ENCODE data around the gene MGME1.

Gene MGME1

DNA sequence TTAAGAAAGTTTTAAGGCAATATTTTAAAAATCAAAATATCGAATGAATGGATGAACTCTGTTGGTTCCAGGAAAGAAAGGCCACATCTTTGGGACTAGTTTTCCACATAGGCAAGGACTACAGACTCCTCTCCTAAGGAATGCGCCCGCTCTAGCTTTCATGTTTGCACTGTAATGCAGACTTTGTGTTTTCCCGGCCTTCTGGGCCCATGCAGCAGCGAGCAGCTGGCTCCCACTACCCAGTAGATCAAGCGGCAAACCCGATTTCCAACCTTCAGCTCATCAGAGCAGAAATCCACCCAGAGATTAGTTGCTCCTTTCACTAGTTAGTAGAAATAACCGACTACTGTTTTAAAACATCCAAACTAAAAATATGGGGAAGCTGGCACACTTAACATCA, 61.2 kb downstream of the MGME1 start:
- no peak for DNase-seq

DNA sequence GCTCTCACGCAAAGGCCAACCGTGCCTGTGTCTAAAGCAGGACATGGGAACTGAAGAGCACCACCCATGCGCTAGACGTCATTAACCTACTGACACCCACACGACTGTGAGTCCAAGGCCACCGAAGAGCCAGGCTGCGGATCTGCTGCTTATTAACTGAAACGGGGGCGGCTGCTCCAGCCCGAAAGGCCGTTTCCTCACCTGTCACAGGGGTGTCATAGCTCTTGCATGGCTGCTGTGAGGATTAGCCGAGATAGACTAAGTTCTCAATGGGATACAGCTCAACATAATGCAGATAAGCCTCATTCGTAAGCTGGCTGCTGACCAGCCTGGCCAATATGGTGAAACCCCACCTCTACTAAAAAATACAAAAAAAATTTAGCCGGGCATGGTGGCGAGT, 62.2 kb downstream of the MGME1 start:
- DNase-seq, result no peak

DNA sequence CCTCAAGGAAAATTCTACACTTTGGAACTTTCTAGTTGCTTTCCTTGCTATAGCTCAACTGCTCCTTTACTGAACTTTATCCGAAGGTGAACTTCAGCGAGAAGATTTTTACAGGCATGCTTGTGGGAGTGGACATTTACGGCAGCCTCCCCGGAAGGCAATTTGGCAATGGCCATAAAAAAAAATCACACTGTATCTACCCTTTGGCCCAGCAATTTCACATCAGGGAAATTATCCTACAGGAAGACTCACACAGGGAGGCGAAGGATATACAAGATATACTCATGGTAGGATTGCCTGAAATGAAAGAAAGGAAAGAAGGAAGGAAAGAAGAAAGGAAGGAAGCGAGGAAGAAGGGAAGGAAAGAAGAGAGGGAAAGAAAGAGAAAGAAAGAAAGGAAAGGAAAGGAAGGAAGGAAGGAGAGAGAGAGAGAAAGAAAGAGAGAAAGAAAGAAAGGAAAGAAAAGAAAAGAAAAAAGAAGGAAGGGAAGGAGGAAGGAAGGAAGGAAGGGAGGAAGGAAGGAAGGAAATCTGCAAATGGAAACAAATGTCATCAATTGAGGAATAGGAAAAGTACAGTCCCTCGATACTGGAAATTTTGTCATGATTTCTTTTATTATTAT, 63.2 kb downstream of the MGME1 start:
- DNase-seq, result no peak

DNA sequence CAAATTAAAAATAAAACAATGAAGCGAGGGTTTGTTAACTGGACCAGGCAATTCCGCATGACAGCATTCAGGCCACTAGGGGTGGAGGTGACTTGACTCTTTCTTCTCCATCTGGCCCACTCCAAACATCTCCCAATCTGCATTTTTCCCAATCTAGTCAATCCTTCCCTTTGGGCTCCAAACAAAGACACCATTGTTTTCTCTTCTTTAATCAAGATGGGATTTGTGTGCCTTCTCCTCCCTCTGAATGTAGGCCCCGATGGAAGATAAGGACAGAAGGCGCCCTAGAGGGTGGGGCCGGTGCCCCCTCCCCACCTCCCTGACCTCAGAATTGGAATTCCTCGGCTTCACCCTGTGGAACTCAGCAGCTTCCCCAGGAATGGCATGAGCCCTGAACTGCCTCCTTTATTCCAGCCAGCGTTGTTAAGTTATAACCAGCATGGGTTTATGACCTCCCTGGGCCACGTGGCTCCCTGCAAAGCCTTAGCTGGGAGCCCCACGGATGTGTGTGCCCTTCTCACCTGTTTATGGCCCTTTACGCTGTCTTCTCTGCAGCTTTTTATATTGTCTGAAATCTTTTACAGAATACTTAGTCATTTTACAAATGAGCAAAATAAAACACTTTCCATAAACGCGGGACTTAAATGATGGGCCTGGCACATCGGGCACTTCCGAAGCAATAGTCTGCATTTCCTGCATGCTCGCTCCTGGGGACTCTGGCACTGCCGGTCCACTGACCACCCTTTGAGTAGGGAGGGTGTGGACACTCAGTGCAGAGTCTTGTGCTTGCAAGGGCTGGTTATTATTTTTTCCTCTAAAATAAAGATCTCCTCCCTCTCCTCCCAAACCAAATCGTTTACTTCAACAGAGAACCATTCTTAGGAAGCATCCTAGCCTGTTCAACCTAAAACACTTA, 64.4 kb downstream of the MGME1 start:
- no peak for DNase-seq

DNA sequence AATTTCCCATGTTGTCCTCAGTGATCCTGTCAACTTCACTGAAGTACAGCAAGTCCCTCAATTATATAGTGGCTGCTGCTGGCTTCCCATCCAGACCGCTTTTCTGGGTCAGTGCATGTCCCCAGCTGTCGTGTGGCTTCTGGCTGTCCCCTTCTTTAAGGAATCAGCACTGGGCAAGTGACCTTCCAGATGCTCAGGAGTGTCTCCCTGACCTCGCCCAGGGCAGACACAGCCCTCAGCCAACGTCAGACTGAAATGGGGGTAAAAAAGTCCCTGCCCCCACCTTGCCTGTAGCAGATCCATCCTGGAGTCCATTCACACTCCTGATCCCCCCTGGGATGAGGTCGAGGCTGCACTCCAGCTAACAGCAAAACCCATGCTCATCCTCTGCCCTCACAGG, 65.2 kb downstream of the MGME1 start:
- no peak for DNase-seq

DNA sequence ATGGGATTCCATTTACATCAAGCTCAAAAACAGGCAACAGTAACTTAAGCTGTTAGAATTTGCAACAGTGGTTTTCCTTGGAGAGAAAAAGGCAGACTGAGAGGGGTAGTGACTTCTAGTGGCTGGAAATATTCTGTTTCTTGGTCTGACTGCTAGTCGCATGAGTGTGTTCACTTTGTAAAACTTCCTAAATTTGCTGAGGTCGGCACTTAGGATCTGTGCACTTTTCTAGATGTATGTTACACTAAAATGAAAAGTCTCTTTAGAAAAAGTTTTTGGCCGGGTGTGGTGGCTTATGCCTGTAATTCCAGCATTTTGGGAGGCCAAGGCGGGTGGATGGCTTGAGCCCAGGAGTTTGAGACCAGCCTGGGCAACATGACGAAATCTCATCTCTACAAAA, 70.2 kb downstream of the MGME1 start:
- no peak for DNase-seq

All from inflammatory macrophage treated with lipopolysaccharide for 1 hour (primary cell).